HCT116 (cell line): Measurements from ENCODE around the gene GLDC. TPM values are rescaled to one million over a fixed set of nuclear protein-coding genes. Genes with fewer than 3 reads are reported as not detected.

Experiments
- ATAC-seq: fragments of 200-7000 bp; cut with Tn5 transposase; 2 replicates; pipeline ENCODE4 v1.9.1; 2020; ENCODE audit warnings: mild to moderate bottlenecking, moderate library complexity
- BruUV-seq: library from RNA; stranded (reverse); fragments of 400-500 nt; replicated peaks from 2 replicates; lab custom pipeline; 2021; lab: Mats Ljungman, UMichigan
- CTCF ChIA-PET: fragments of 300-600 bp; sonication (Branson Sonifier 250); formaldehyde crosslinking; loops from one replicate; lab custom pipeline; 2021; ENCODE audit warnings: antibody characterized with exemption; lab: Charles Lee
- POLR2A ChIA-PET: fragments of 300-600, 350-600 bp; sonication (Branson Sonifier 250); formaldehyde crosslinking; loops from one replicate; lab custom pipeline; 2021; ENCODE audit warnings: antibody characterized with exemption; lab: Charles Lee
- RAD21 ChIA-PET, 2 experiments: fragments of 300-600 bp; sonication (Branson Sonifier 250); formaldehyde crosslinking; loops; one replicate each; lab custom pipeline; 2023; ENCODE audit warnings: low total read pairs in 2 of 2; ENCODE audit not compliant: uncharacterized antibody in 2 of 2, unreplicated experiment in 2 of 2, low non-redundant PET in 1 of 2; lab: Charles Lee
- DNase-seq: peaks from one replicate; pipeline ENCODE4 v3.0.0-alpha.2; 2010; ENCODE audit warnings: low read depth, low spot score
- H2AFZ ChIP-seq: fragments of 200-600 bp; shearing (Covaris generic), sonication (generic); 2 replicates; pipeline ENCODE4 v1.6.1; 2017; ENCODE audit warnings: low read depth, mixed run types, mixed read lengths, antibody characterized with exemption, low read length; ENCODE audit not compliant: poor library complexity, severe bottlenecking
- H3K27ac ChIP-seq: 2 replicates; pipeline ENCODE4 v1.5.1; 2012; ENCODE audit warnings: low read depth, low read length
- H3K27me3 ChIP-seq: fragments of 200-600 bp; sonication (generic); 2 replicates; pipeline ENCODE4 v1.6.1; 2016; ENCODE audit warnings: mixed run types, low read length, mixed read lengths; ENCODE audit not compliant: insufficient read depth
- H3K36me3 ChIP-seq, 2 experiments: fragments of 200-500 bp in 1 of 2; fragments of 200-600 bp in 1 of 2; sonication (Bioruptor generic) in 1 of 2; sonication (generic) in 1 of 2; 2 replicates each; pipeline versions ENCODE4 v1.5.1 to v1.6.1; 2014 to 2016; ENCODE audit warnings: low read length in 2 of 2, inconsistent platforms in 1 of 2, mixed read lengths in 1 of 2, mixed run types in 1 of 2; ENCODE audit not compliant: insufficient read depth in 2 of 2, control insufficient read depth in 1 of 2
- H3K4me1 ChIP-seq, 2 experiments: fragments of 200-600 bp in 1 of 2; sonication (generic) in 1 of 2; 2 replicates each; pipeline versions ENCODE4 v1.5.1 to v1.6.1; 2012 to 2017; ENCODE audit warnings: low read length in 2 of 2, inconsistent platforms in 1 of 2, mild to moderate bottlenecking in 1 of 2, mixed read lengths in 1 of 2, mixed run types in 1 of 2, moderate library complexity in 1 of 2; ENCODE audit not compliant: insufficient read depth in 2 of 2, control insufficient read depth in 1 of 2
- H3K4me2 ChIP-seq: fragments of 200-600 bp; sonication (generic); 2 replicates; pipeline ENCODE4 v1.6.1; 2017; ENCODE audit warnings: mixed run types, low read length, mixed read lengths
- H3K4me3 ChIP-seq, 2 experiments: fragments of 200-600 bp in 1 of 2; sonication (generic) in 1 of 2; replicated peaks in 1 of 2; 2 replicates each; pipeline ENCODE4 v1.5.1; 2011 to 2016; ENCODE audit warnings: low read length in 2 of 2, control low read depth in 1 of 2, low read depth in 1 of 2, mild to moderate bottlenecking in 1 of 2, mixed read lengths in 1 of 2, mixed run types in 1 of 2
- H3K79me2 ChIP-seq: fragments of 200-600 bp; sonication (generic); 2 replicates; pipeline ENCODE4 v1.6.1; 2017; ENCODE audit warnings: mild to moderate bottlenecking, mixed run types, low read length, moderate library complexity, mixed read lengths; ENCODE audit not compliant: insufficient read depth
- H3K9ac ChIP-seq: fragments of 200-600 bp; sonication (generic); 2 replicates; pipeline ENCODE4 v1.6.1; 2016; ENCODE audit warnings: low read length, mixed read lengths
- H3K9me2 ChIP-seq: fragments of 200-600 bp; sonication (generic), shearing (Covaris generic); 2 replicates; pipeline ENCODE4 v1.6.1; 2017; ENCODE audit warnings: mixed run types, mild to moderate bottlenecking, moderate library complexity; ENCODE audit not compliant: insufficient read depth
- H3K9me3 ChIP-seq, 2 experiments: fragments of 200-500 bp in 1 of 2; fragments of 200-600 bp in 1 of 2; sonication (Bioruptor generic) in 1 of 2; sonication (generic) in 1 of 2; 2 replicates each; pipeline ENCODE4 v1.6.1; 2014 to 2017; ENCODE audit warnings: low read length in 2 of 2, mixed read lengths in 2 of 2, inconsistent platforms in 1 of 2, low read depth in 1 of 2, mild to moderate bottlenecking in 1 of 2, mixed run types in 1 of 2, moderate library complexity in 1 of 2; ENCODE audit not compliant: control insufficient read depth in 1 of 2, insufficient read depth in 1 of 2
- H4K20me1 ChIP-seq: fragments of 200-600 bp; sonication (generic), shearing (Covaris generic); 2 replicates; pipeline ENCODE4 v1.6.1; 2017; ENCODE audit warnings: mixed run types, mild to moderate bottlenecking, moderate library complexity; ENCODE audit not compliant: insufficient read depth
- CBX3 ChIP-seq: IDR thresholded peaks from 2 replicates; pipeline ENCODE4 v1.6.1; 2012; ENCODE audit warnings: low read depth
- CEBPB ChIP-seq: IDR thresholded peaks from 2 replicates; pipeline ENCODE4 v1.6.1; 2012; ENCODE audit warnings: low read depth
- EGR1 ChIP-seq: IDR thresholded peaks from 2 replicates; pipeline ENCODE4 v1.6.1; 2012; ENCODE audit warnings: low read depth
- ELF1 ChIP-seq: IDR thresholded peaks from 2 replicates; pipeline ENCODE4 v1.6.1; 2012; ENCODE audit warnings: low read depth, borderline replicate concordance
- EZH2phosphoT487 ChIP-seq: fragments of 200-600 bp; IDR thresholded peaks from 2 replicates; pipeline ENCODE4 v1.6.1; 2018; ENCODE audit warnings: antibody characterized with exemption, borderline replicate concordance
- FOSL1 ChIP-seq: IDR thresholded peaks from 2 replicates; pipeline ENCODE4 v1.6.1; 2012; ENCODE audit warnings: low read depth
- JUND ChIP-seq: IDR thresholded peaks from 2 replicates; pipeline ENCODE4 v1.6.1; 2012
- MAX ChIP-seq: IDR thresholded peaks from 2 replicates; pipeline ENCODE4 v1.6.1; 2012
- POLR2AphosphoS5 ChIP-seq: IDR thresholded peaks from 2 replicates; pipeline ENCODE4 v1.6.1; 2011; ENCODE audit warnings: mild to moderate bottlenecking, low read depth, low read length, moderate library complexity
- RAD21 ChIP-seq: IDR thresholded peaks from 2 replicates; pipeline ENCODE4 v1.6.1; 2012; ENCODE audit warnings: low read depth, mild to moderate bottlenecking
- REST ChIP-seq: IDR thresholded peaks from 2 replicates; pipeline ENCODE4 v1.6.1; 2012; ENCODE audit warnings: low read depth
- SIN3A ChIP-seq: IDR thresholded peaks from 2 replicates; pipeline ENCODE4 v1.6.1; 2012; ENCODE audit warnings: low read depth
- SP1 ChIP-seq: IDR thresholded peaks from 2 replicates; pipeline ENCODE4 v1.6.1; 2012; ENCODE audit warnings: low read depth
- SRF ChIP-seq: IDR thresholded peaks from 2 replicates; pipeline ENCODE4 v1.6.1; 2012; ENCODE audit warnings: low read depth
- TCF7L2 ChIP-seq: IDR thresholded peaks from 2 replicates; pipeline ENCODE4 v1.7.0; 2011; ENCODE audit warnings: borderline replicate concordance, inconsistent platforms; ENCODE audit not compliant: insufficient read depth, insufficient read length; ENCODE audit errors: extremely low read depth
- YY1 ChIP-seq: IDR thresholded peaks from 2 replicates; pipeline ENCODE4 v1.6.1; 2011; ENCODE audit warnings: low read length, low read depth, moderate library complexity, mild to moderate bottlenecking; ENCODE audit not compliant: insufficient replicate concordance; ENCODE audit errors: extremely low read depth
- ZBTB33 ChIP-seq: IDR thresholded peaks from 2 replicates; pipeline ENCODE4 v1.6.1; 2011; ENCODE audit warnings: mild to moderate bottlenecking, low read length, moderate library complexity; ENCODE audit not compliant: insufficient replicate concordance; ENCODE audit errors: extremely low read depth
- ZFX ChIP-seq: fragments of 450-650 bp; IDR thresholded peaks from 2 replicates; pipeline ENCODE4 v1.6.1; 2017
- ZNF274 ChIP-seq: fragments of 200-500 bp; sonication (Bioruptor generic); IDR thresholded peaks from 2 replicates; pipeline ENCODE4 v1.6.1; 2014; ENCODE audit warnings: mild to moderate bottlenecking, low read depth, low read length, inconsistent platforms
- intact Hi-C: fragments of 100-400 bp; cut with micrococcal nuclease; formaldehyde crosslinking; loops from 2 replicates; pipeline ENCODE4 v1.10.0; 2022
- total RNA-seq: library from RNA; stranded (reverse); gene quantifications from one replicate; pipeline ENCODE4 v1.2.1, GENCODE V29; 2021; ENCODE audit not compliant: unreplicated experiment
- TF ChIP-seq, protein P1 (sequence below), 3 experiments: fragments of 200-600 bp in 1 of 3; sonication (generic) in 1 of 3; IDR thresholded peaks in 2 of 3; conservative IDR thresholded peaks in 1 of 3; 2 replicates each; pipeline ENCODE4 v1.5.1; 2012 to 2017; ENCODE audit warnings: low read depth in 2 of 3, low read length in 2 of 3, antibody characterized with exemption in 1 of 3, borderline replicate concordance in 1 of 3, control low read depth in 1 of 3, mild to moderate bottlenecking in 1 of 3, mixed read lengths in 1 of 3, mixed run types in 1 of 3, moderate library complexity in 1 of 3; ENCODE audit not compliant: insufficient read depth in 1 of 3

GLDC gene
- total RNA-seq, 1 experiment from 2014 or later, result 4.9 TPM

- Histone ChIP-seq H3K36me3 (no peaks in the 10 kb centered on the region), H3K27ac (peak overlapping the region; percentile 20; the same call in 1 of the 2 replicates), H3K9me3 (no peaks in the 10 kb centered on the region), H3K27me3 (no peaks in the 10 kb centered on the region), H3K4me3 (no peak overlapping the region), H3K9me2 (no peaks in the 10 kb centered on the region), H3K79me2 (no peaks in the 10 kb centered on the region), H2AFZ (no peak overlapping the region), H3K4me2 (peak overlapping the region; percentile 44), H3K4me1 (peaks cover 16 to 26% of the 10 kb centered on the region in 2 experiments), H4K20me1 (no peaks in the 10 kb centered on the region), H3K9ac (no peak overlapping the region)
- ChIA-PET CTCF (interaction anchor here (1.6 kb wide), 1 partner anchor 77 kb away, joined by 5 read pairs; no protein-coding TSS in a partner anchor), POLR2A (interaction anchor here (0.8 to 2.0 kb wide), 3 partner anchors 9 to 91 kb away, joined by 3 to 5 read pairs (median 3); no protein-coding TSS in a partner anchor), RAD21 (interaction anchor here in 1 of 2 experiments (0.6 kb wide), 1 partner anchor 70 kb away, joined by 3 read pairs; no protein-coding TSS in a partner anchor)
- DNase-seq (peak; percentile 51), ATAC-seq (peak; percentile 95)
- no TSS peak for BruUV-seq
- intact Hi-C loops, result no loop called here
- TF ChIP-seq ZNF274 (no peak), SP1 (no peak; the same call in none of the 2 replicates), REST (no peak), CEBPB (0 out of 2 replicates have a peak, but pooled peaks have one; percentile 21), TCF7L2 (peak; percentile 71), RAD21 (no peak), SIN3A (no peak), POLR2AphosphoS5 (no peak), SRF (no peak), ZFX (no peak), CBX3 (no peak), ZBTB33 (no peak), JUND (peak; percentile 54), MAX (no peak), EZH2phosphoT487 (no peak), YY1 (no peak), FOSL1 (peak; percentile 33; the same call in 1 of the 2 replicates), ELF1 (no peak), EGR1 (no peak)
- TF ChIP-seq, protein P1, sequence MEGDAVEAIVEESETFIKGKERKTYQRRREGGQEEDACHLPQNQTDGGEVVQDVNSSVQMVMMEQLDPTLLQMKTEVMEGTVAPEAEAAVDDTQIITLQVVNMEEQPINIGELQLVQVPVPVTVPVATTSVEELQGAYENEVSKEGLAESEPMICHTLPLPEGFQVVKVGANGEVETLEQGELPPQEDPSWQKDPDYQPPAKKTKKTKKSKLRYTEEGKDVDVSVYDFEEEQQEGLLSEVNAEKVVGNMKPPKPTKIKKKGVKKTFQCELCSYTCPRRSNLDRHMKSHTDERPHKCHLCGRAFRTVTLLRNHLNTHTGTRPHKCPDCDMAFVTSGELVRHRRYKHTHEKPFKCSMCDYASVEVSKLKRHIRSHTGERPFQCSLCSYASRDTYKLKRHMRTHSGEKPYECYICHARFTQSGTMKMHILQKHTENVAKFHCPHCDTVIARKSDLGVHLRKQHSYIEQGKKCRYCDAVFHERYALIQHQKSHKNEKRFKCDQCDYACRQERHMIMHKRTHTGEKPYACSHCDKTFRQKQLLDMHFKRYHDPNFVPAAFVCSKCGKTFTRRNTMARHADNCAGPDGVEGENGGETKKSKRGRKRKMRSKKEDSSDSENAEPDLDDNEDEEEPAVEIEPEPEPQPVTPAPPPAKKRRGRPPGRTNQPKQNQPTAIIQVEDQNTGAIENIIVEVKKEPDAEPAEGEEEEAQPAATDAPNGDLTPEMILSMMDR (IDR thresholded peaks at IDR 0.05 in 2 of 3, conservative IDR thresholded peaks at IDR 0.05 in 1 of 3; ENCODE audit: borderline replicate concordance in 1 of 3, insufficient read depth in 1 of 3, low read depth in 2 of 3, low read length in 2 of 3), result no peak
Measured at GRCh38 chr9:6590772-6591384, 54.7 kb downstream of the GLDC start.
